Activated CD4-positive, alpha-beta T cell treated with anti-CD3 and anti-CD28 coated beads for 1 hour (primary cell): ENCODE data around the gene GATA5.

Experiments
- DNase-seq: peaks from one replicate; pipeline ENCODE4 v3.0.0-alpha.2; 2020

The GATA5 gene

GRCh38 chr20:62475772-62476055, at the start of gene GATA5:
TSS of gene GATA5 (minus strand) at chr20:62475995. CDS start at chr20:62475521, 474 bp downstream.
- DNase-seq, result no peak

GRCh38 chr20:62525014-62525413, 49.2 kb upstream of the GATA5 start:
- no peak for DNase-seq

- DNase-seq, result no peak
Observed at GRCh38 chr20:62524505-62524911, 48.7 kb upstream of the GATA5 start.

- peak; percentile 42 for DNase-seq
Observed at GRCh38 chr20:62523473-62524203, 47.8 kb upstream of the GATA5 start.

- DNase-seq, result no peak
Observed at GRCh38 chr20:62522748-62523396, 47.1 kb upstream of the GATA5 start.

- no peak for DNase-seq
Observed at GRCh38 chr20:62519826-62520225, 44.0 kb upstream of the GATA5 start.

- no peak for DNase-seq
Observed at GRCh38 chr20:62518911-62519310, 43.1 kb upstream of the GATA5 start.

- no peak for DNase-seq
Observed at GRCh38 chr20:62517901-62518610, 42.3 kb upstream of the GATA5 start.

- no peak for DNase-seq
Observed at GRCh38 chr20:62517168-62517567, 41.4 kb upstream of the GATA5 start.

- DNase-seq, result no peak
Observed at GRCh38 chr20:62516338-62516737, 40.5 kb upstream of the GATA5 start.

- no peak for DNase-seq
Observed at GRCh38 chr20:62515826-62516225, 40.0 kb upstream of the GATA5 start.

- no peak for DNase-seq
Observed at GRCh38 chr20:62515280-62515679, 39.5 kb upstream of the GATA5 start.

GRCh38 chr20:62513991-62514390, 38.2 kb upstream of the GATA5 start:
- no peak for DNase-seq

GRCh38 chr20:62511915-62512610, 36.3 kb upstream of the GATA5 start:
- no peak for DNase-seq

- no peak for DNase-seq
Observed at GRCh38 chr20:62511300-62511914, 35.6 kb upstream of the GATA5 start.

GRCh38 chr20:62508641-62509051, 32.9 kb upstream of the GATA5 start:
- DNase-seq, result no peak

GRCh38 chr20:62507991-62508640, 32.3 kb upstream of the GATA5 start:
- DNase-seq, result no peak

GRCh38 chr20:62507323-62507722, 31.5 kb upstream of the GATA5 start:
- no peak for DNase-seq

- DNase-seq, result no peak
Observed at GRCh38 chr20:62506791-62507190, 31.0 kb upstream of the GATA5 start.

GRCh38 chr20:62506087-62506486, 30.3 kb upstream of the GATA5 start:
- DNase-seq, result no peak

GRCh38 chr20:62505337-62506045, 29.7 kb upstream of the GATA5 start:
- no peak for DNase-seq

GRCh38 chr20:62504323-62504722, 28.5 kb upstream of the GATA5 start:
- no peak for DNase-seq
